GM21423 (cell line): Measurements from ENCODE around the gene XRCC1.
A peak's percentile ranks its signal among the peaks of the same experiment; 100 is the strongest.
"Not testable (repeated sequence)": the region's sequence is repeated elsewhere in the genome, so short reads cannot be mapped to it uniquely, and the experiment has no call there.

Experiments
- ATAC-seq: cut with Tn5 transposase; IDR thresholded peaks from one replicate; pipeline ENCODE4 v1.9.1; 2021; ENCODE audit warnings: mild to moderate bottlenecking, moderate library complexity; ENCODE audit not compliant: unreplicated experiment

The XRCC1 gene

GRCh38 chr19:43575156-43575950 lies at the start of gene XRCC1, which contains the start of gene PINLYP:
Gene XRCC1, minus strand, starts transcription at chr19:43575527. Its CDS starts 69 bp downstream, at chr19:43575458.
Gene PINLYP, plus strand, starts transcription at chr19:43575801. Its CDS starts 1,391 bp downstream, at chr19:43577192.
- peak; percentile 95 for ATAC-seq

- no peak for ATAC-seq
These were observed 49.6 kb upstream of the XRCC1 start for GRCh38 chr19:43624933-43625332.

GRCh38 chr19:43623889-43624670 lies 48.8 kb upstream of the XRCC1 start:
- no peak for ATAC-seq

GRCh38 chr19:43622956-43623355 lies 47.6 kb upstream of the XRCC1 start:
- ATAC-seq: no peak

- ATAC-seq: no peak
These were observed 46.7 kb upstream of the XRCC1 start for GRCh38 chr19:43622070-43622469.

- no peak for ATAC-seq
These were observed 45.0 kb upstream of the XRCC1 start for GRCh38 chr19:43620061-43621001.

GRCh38 chr19:43619262-43620060 lies 44.1 kb upstream of the XRCC1 start, which contains the start of gene ZNF428:
Gene ZNF428, minus strand, starts transcription at chr19:43619629. Its CDS starts 5,325 bp downstream, at chr19:43614304.
- peak; percentile 75 for ATAC-seq

- ATAC-seq: peak; percentile 19
These were observed 43.6 kb upstream of the XRCC1 start for GRCh38 chr19:43618921-43619261.

- ATAC-seq: no peak
These were observed 41.6 kb upstream of the XRCC1 start for GRCh38 chr19:43616954-43617353.

- ATAC-seq: no peak
These were observed 41.0 kb upstream of the XRCC1 start for GRCh38 chr19:43616306-43616705.

- ATAC-seq: no peak
These were observed 37.0 kb upstream of the XRCC1 start for GRCh38 chr19:43612374-43612773.

GRCh38 chr19:43611788-43612187 lies 36.5 kb upstream of the XRCC1 start, which contains the start of gene SRRM5:
Gene SRRM5, plus strand, starts transcription at chr19:43612088. Its CDS starts 34 bp downstream, at chr19:43612122.
- no peak for ATAC-seq

GRCh38 chr19:43610493-43610892 lies 35.2 kb upstream of the XRCC1 start:
- ATAC-seq: no peak

- no peak for ATAC-seq
These were observed 34.5 kb upstream of the XRCC1 start for GRCh38 chr19:43609872-43610271.

GRCh38 chr19:43607238-43608205 lies 32.2 kb upstream of the XRCC1 start:
- ATAC-seq: no peak

- no peak for ATAC-seq
These were observed 31.4 kb upstream of the XRCC1 start for GRCh38 chr19:43606569-43607229.

- no peak for ATAC-seq
These were observed 30.7 kb upstream of the XRCC1 start for GRCh38 chr19:43605875-43606568.

- ATAC-seq: not testable (repeated sequence)
These were observed 25.0 kb upstream of the XRCC1 start for GRCh38 chr19:43600326-43600725.
